OCI-LY1 (cell line): ENCODE data around the gene MMAB.

Experiments
- H2AFZ ChIP-seq: fragments of 200-600 bp; sonication (generic), shearing (Covaris generic); 2 replicates; pipeline ENCODE4 v1.6.0; 2014; ENCODE audit warnings: antibody characterized with exemption, mild to moderate bottlenecking, low read length
- H3F3A ChIP-seq: fragments of 200-600 bp; sonication (generic), shearing (Covaris generic); 2 replicates; pipeline ENCODE4 v1.6.0; 2014; ENCODE audit warnings: mild to moderate bottlenecking, antibody characterized with exemption, low read length, moderate library complexity; ENCODE audit not compliant: insufficient read depth
- H3K27ac ChIP-seq: fragments of 200-600 bp; sonication (generic); 2 replicates; pipeline ENCODE4 v1.5.1; 2014; ENCODE audit warnings: low read length, mixed run types, mild to moderate bottlenecking, low read depth; ENCODE audit not compliant: poor library complexity, severe bottlenecking
- H3K27me3 ChIP-seq: fragments of 200-600 bp; sonication (generic); 2 replicates; pipeline ENCODE4 v1.6.0; 2014; ENCODE audit warnings: antibody characterized with exemption, mild to moderate bottlenecking, low read length, moderate library complexity; ENCODE audit not compliant: insufficient read depth
- H3K36me3 ChIP-seq: fragments of 200-600 bp; sonication (generic); 2 replicates; pipeline ENCODE4 v1.6.1; 2014; ENCODE audit warnings: mild to moderate bottlenecking, antibody characterized with exemption, low read length, moderate library complexity, mixed read lengths; ENCODE audit not compliant: insufficient read depth
- H3K4me1 ChIP-seq: fragments of 200-600 bp; sonication (generic); 2 replicates; pipeline ENCODE4 v1.5.1; 2014; ENCODE audit warnings: mild to moderate bottlenecking, low read length, moderate library complexity; ENCODE audit not compliant: insufficient read depth, severe bottlenecking
- H3K4me2 ChIP-seq: fragments of 200-600 bp; sonication (generic), shearing (Covaris generic); 2 replicates; pipeline ENCODE4 v1.6.1; 2014; ENCODE audit warnings: low read length
- H3K4me3 ChIP-seq: fragments of 200-600 bp; sonication (generic); 2 replicates; pipeline ENCODE4 v1.5.1; 2014; ENCODE audit warnings: low read length, low read depth, mild to moderate bottlenecking, mixed read lengths; ENCODE audit not compliant: poor library complexity, severe bottlenecking
- H3K79me2 ChIP-seq: fragments of 200-600 bp; shearing (Covaris generic); 2 replicates; pipeline ENCODE4 v1.6.1; 2016; ENCODE audit warnings: mixed run types, low read length, mixed read lengths; ENCODE audit not compliant: insufficient read depth
- H3K9ac ChIP-seq: fragments of 200-600 bp; sonication (generic), shearing (Covaris generic); 2 replicates; pipeline ENCODE4 v1.6.1; 2014; ENCODE audit warnings: mild to moderate bottlenecking, low read length, mixed read lengths
- H3K9me2 ChIP-seq: fragments of 200-600 bp; sonication (generic), shearing (Covaris generic); 2 replicates; pipeline ENCODE4 v1.6.1; 2014; ENCODE audit warnings: low read depth, mild to moderate bottlenecking, low read length, mixed read lengths
- H3K9me3 ChIP-seq: fragments of 200-600 bp; shearing (Covaris generic); 2 replicates; pipeline ENCODE4 v1.6.1; 2014; ENCODE audit warnings: low read length, mixed read lengths
- H4K20me1 ChIP-seq: fragments of 200-600 bp; sonication (generic), shearing (Covaris generic); 2 replicates; pipeline ENCODE4 v1.6.0; 2016; ENCODE audit warnings: mild to moderate bottlenecking, low read length; ENCODE audit not compliant: insufficient read depth
- EZH2 ChIP-seq: fragments of 200-600 bp; sonication (generic), shearing (Covaris generic); IDR thresholded peaks from 2 replicates; pipeline ENCODE4 v1.8.0; 2017; ENCODE audit warnings: borderline replicate concordance, mixed run types, mild to moderate bottlenecking, antibody characterized with exemption, low read length, moderate library complexity, mixed read lengths
- TF ChIP-seq, protein P1 (sequence below): fragments of 200-600 bp; sonication (generic), shearing (Covaris generic); IDR thresholded peaks from 2 replicates; pipeline ENCODE4 v1.5.1; 2017; ENCODE audit warnings: mild to moderate bottlenecking, antibody characterized with exemption, low read length, moderate library complexity, mixed read lengths

MMAB gene

DNA sequence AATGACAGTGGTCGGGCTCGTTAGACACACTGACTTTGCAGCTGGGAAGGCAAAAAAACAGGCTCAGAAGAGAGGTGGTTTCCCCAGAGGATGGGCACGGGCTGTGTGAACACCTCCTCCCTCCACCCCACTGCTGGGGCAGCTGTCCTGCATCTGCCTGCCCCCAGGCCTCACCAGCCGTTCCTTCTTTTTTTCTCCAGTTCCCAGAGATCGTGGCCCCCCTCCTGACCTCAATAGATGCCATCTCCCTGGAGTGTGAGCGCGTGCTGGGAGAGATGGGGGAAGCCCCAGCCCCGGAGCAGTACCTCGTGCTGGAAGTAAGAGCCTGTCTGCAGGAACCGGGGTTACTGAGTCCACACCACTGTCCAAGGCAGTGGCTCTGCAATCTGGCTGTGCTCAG lies 17.7 kb upstream of the MMAB start:
- H3K9ac ChIP-seq, result no peak overlapping the region

GRCh38 chr12:109590566-109590965 lies 17.3 kb upstream of the MMAB start:
- H3K36me3 ChIP-seq, result peaks cover 4% of the 10 kb centered on the region; the same call in 1 of the 2 replicates
- H3K27me3 ChIP-seq, result no peaks in the 10 kb centered on the region
- no peaks in the 10 kb centered on the region for H3K9me2 ChIP-seq
- no peak overlapping the region for H3K4me2 ChIP-seq
- H2AFZ ChIP-seq, result no peak overlapping the region
- TF ChIP-seq EZH2, result no peak
- TF ChIP-seq, protein P1, sequence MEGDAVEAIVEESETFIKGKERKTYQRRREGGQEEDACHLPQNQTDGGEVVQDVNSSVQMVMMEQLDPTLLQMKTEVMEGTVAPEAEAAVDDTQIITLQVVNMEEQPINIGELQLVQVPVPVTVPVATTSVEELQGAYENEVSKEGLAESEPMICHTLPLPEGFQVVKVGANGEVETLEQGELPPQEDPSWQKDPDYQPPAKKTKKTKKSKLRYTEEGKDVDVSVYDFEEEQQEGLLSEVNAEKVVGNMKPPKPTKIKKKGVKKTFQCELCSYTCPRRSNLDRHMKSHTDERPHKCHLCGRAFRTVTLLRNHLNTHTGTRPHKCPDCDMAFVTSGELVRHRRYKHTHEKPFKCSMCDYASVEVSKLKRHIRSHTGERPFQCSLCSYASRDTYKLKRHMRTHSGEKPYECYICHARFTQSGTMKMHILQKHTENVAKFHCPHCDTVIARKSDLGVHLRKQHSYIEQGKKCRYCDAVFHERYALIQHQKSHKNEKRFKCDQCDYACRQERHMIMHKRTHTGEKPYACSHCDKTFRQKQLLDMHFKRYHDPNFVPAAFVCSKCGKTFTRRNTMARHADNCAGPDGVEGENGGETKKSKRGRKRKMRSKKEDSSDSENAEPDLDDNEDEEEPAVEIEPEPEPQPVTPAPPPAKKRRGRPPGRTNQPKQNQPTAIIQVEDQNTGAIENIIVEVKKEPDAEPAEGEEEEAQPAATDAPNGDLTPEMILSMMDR, result no peak
- no peaks in the 10 kb centered on the region for H3K4me1 ChIP-seq
- no peaks in the 10 kb centered on the region for H3K79me2 ChIP-seq
- H3K9ac ChIP-seq, result no peak overlapping the region
- no peaks in the 10 kb centered on the region for H3F3A ChIP-seq
- no peak overlapping the region for H3K27ac ChIP-seq
- H4K20me1 ChIP-seq, result no peaks in the 10 kb centered on the region
- no peaks in the 10 kb centered on the region for H3K9me3 ChIP-seq
- no peak overlapping the region for H3K4me3 ChIP-seq

More for the DNA sequence above, 17.7 kb upstream of the MMAB start:
- H2AFZ ChIP-seq, result no peak overlapping the region
- H3K4me3 ChIP-seq, result no peak overlapping the region
- TF ChIP-seq, protein P1, result no peak
- TF ChIP-seq EZH2, result no peak
- no peaks in the 10 kb centered on the region for H3K27me3 ChIP-seq
- H3K9me3 ChIP-seq, result no peaks in the 10 kb centered on the region
- H3K79me2 ChIP-seq, result no peaks in the 10 kb centered on the region
- H3F3A ChIP-seq, result no peaks in the 10 kb centered on the region
- H3K27ac ChIP-seq, result no peak overlapping the region
- H4K20me1 ChIP-seq, result no peaks in the 10 kb centered on the region
- peaks cover 4% of the 10 kb centered on the region; the same call in 1 of the 2 replicates for H3K36me3 ChIP-seq
- H3K9me2 ChIP-seq, result no peaks in the 10 kb centered on the region
- no peaks in the 10 kb centered on the region for H3K4me1 ChIP-seq
- no peak overlapping the region for H3K4me2 ChIP-seq

DNA sequence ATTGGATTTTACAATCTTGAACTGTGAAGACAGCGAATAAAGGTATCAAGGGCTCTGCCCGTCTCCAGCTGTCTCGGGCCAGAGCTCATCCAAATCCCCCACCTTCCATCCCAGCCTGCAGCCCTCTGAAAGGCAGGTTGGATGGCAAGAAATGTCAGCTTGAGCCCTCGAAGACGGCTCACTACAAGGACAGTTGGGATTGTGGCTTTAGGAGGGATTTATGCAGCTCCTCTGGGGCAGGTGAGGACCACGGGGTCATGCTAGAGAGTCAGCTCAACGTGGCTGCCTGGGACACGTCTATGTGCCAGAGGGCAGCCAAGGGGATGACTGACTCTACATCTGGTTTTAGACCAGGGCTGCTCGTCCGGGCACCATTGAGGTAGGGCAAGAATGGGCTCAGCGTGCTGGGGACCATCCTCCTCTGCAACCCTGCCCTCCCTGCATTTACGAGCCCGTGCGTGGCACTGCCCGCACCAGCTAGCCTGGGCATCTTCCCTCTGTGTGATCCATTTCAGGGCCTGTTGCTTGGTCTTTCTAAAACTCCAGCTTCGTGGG lies 16.5 kb upstream of the MMAB start:
- H3K9me2 ChIP-seq, result no peaks in the 10 kb centered on the region
- peaks cover 4% of the 10 kb centered on the region; the same call in 1 of the 2 replicates for H3K36me3 ChIP-seq
- H3K4me3 ChIP-seq, result no peak overlapping the region
- H3K27ac ChIP-seq, result no peak overlapping the region
- H3K4me1 ChIP-seq, result no peaks in the 10 kb centered on the region
- no peak overlapping the region for H3K9ac ChIP-seq
- H3K79me2 ChIP-seq, result no peaks in the 10 kb centered on the region
- no peaks in the 10 kb centered on the region for H3K27me3 ChIP-seq
- no peaks in the 10 kb centered on the region for H4K20me1 ChIP-seq
- H3K4me2 ChIP-seq, result no peak overlapping the region
- TF ChIP-seq, protein P1, result no peak
- no peak for TF ChIP-seq EZH2
- H3F3A ChIP-seq, result no peaks in the 10 kb centered on the region
- no peak overlapping the region for H2AFZ ChIP-seq
- H3K9me3 ChIP-seq, result no peaks in the 10 kb centered on the region
